Trophoblast cell (in vitro differentiated cells and primary cell): ENCODE results near the gene ERC1.

Experiments used
- DNase-seq, 2 donors: peaks; one replicate each; pipeline ENCODE4 v3.0.0-alpha.2; 2016
- H2AFZ ChIP-seq: 2 replicates; pipeline ENCODE4 v1.6.1; 2013; ENCODE audit warnings: low read length, moderate library complexity, mild to moderate bottlenecking; ENCODE audit not compliant: insufficient read depth, poor library complexity
- H2AK5ac ChIP-seq: 2 replicates; pipeline ENCODE4 v1.6.1; 2013; ENCODE audit warnings: mild to moderate bottlenecking, low read length
- H2BK120ac ChIP-seq: 2 replicates; pipeline ENCODE4 v1.6.1; 2013; ENCODE audit warnings: low read length, mild to moderate bottlenecking, moderate library complexity; ENCODE audit not compliant: insufficient read depth, poor library complexity
- H2BK12ac ChIP-seq: 2 replicates; pipeline ENCODE4 v1.6.1; 2013; ENCODE audit warnings: mild to moderate bottlenecking, low read length, moderate library complexity
- H2BK5ac ChIP-seq: 2 replicates; pipeline ENCODE4 v1.6.1; 2013; ENCODE audit warnings: low read length, low read depth, moderate library complexity, mild to moderate bottlenecking; ENCODE audit not compliant: poor library complexity
- H3K14ac ChIP-seq: 2 replicates; pipeline ENCODE4 v1.6.1; 2013; ENCODE audit warnings: mild to moderate bottlenecking, low read length
- H3K18ac ChIP-seq: 2 replicates; pipeline ENCODE4 v1.6.1; 2013; ENCODE audit warnings: mild to moderate bottlenecking, low read length
- H3K23ac ChIP-seq: 2 replicates; pipeline ENCODE4 v1.6.1; 2013; ENCODE audit warnings: low read length
- H3K27ac ChIP-seq: 2 replicates; pipeline ENCODE4 v1.5.1; 2013; ENCODE audit warnings: low read depth, mild to moderate bottlenecking, inconsistent platforms, low read length, moderate library complexity
- H3K27me3 ChIP-seq: 2 replicates; pipeline ENCODE4 v1.6.1; 2013; ENCODE audit warnings: inconsistent platforms, mild to moderate bottlenecking, low read length, moderate library complexity; ENCODE audit not compliant: insufficient read depth
- H3K36me3 ChIP-seq, 2 experiments: 1 replicate in 1 of 2; 2 replicates in 1 of 2; pipeline ENCODE4 v1.6.1; 2013; ENCODE audit warnings: low read length in 2 of 2, mild to moderate bottlenecking in 2 of 2, moderate library complexity in 1 of 2; ENCODE audit not compliant: insufficient read depth in 2 of 2, control insufficient read depth in 1 of 2
- H3K4ac ChIP-seq: 2 replicates; pipeline ENCODE4 v1.6.1; 2013; ENCODE audit warnings: low read depth, mild to moderate bottlenecking, low read length, moderate library complexity
- H3K4me1 ChIP-seq, 2 experiments: 1 replicate in 1 of 2; 2 replicates in 1 of 2; pipeline ENCODE4 v1.6.1; 2013; ENCODE audit warnings: low read length in 2 of 2, mild to moderate bottlenecking in 2 of 2, moderate library complexity in 1 of 2; ENCODE audit not compliant: insufficient read depth in 2 of 2, control insufficient read depth in 1 of 2
- H3K4me2 ChIP-seq: 2 replicates; pipeline ENCODE4 v1.6.1; 2013; ENCODE audit warnings: inconsistent platforms, mild to moderate bottlenecking, low read length, moderate library complexity
- H3K4me3 ChIP-seq: 2 replicates; pipeline ENCODE4 v1.5.1; 2013; ENCODE audit warnings: mild to moderate bottlenecking, low read depth, low read length, inconsistent platforms
- H3K79me1 ChIP-seq: one replicate; pipeline ENCODE4 v1.6.1; 2013; ENCODE audit warnings: low read length
- H3K79me2 ChIP-seq: 2 replicates; pipeline ENCODE4 v1.6.1; 2013; ENCODE audit warnings: low read length, mild to moderate bottlenecking; ENCODE audit not compliant: control insufficient read depth, insufficient read depth, poor library complexity
- H3K9ac ChIP-seq: 2 replicates; pipeline ENCODE4 v1.6.1; 2013; ENCODE audit warnings: mild to moderate bottlenecking, low read length
- H3K9me3 ChIP-seq: 2 replicates; pipeline ENCODE4 v1.6.1; 2013; ENCODE audit warnings: low read depth, mild to moderate bottlenecking, control low read depth, inconsistent platforms, low read length; ENCODE audit not compliant: insufficient read depth
- H4K12ac ChIP-seq: 2 replicates; pipeline ENCODE4 v1.6.1; 2013; ENCODE audit warnings: low read depth, mild to moderate bottlenecking, low read length, moderate library complexity
- H4K8ac ChIP-seq: 2 replicates; pipeline ENCODE4 v1.6.1; 2013; ENCODE audit warnings: low read depth, mild to moderate bottlenecking, low read length, moderate library complexity
- H4K91ac ChIP-seq: one replicate; pipeline ENCODE4 v1.6.1; 2013; ENCODE audit warnings: low read depth, mild to moderate bottlenecking, low read length, moderate library complexity
- WGBS: extraction: QIAGEN DNeasy Blood & Tissue Kit; methylation state at CpG from one replicate; pipeline ENCODE4 v1.1.7; 2013; ENCODE audit warnings: missing lambda C conversion rate; ENCODE audit not compliant: insufficient read length, insufficient coverage; ENCODE audit errors: extremely low coverage; 5-methylcytosine and 5-hydroxymethylcytosine counted together

The ERC1 gene

GRCh38 chr12:1212526-1212925 lies 221.5 kb downstream of the ERC1 start:
- no peak overlapping the region for H3K14ac ChIP-seq
- no peaks in the 10 kb centered on the region for H3K36me3 ChIP-seq
- no peak overlapping the region for H3K27ac ChIP-seq
- no CpG with 5 or more reads among the region's 8 CpGs for WGBS
- H3K79me1 ChIP-seq = no peaks in the 10 kb centered on the region
- H2AFZ ChIP-seq = no peak overlapping the region
- H3K4me3 ChIP-seq = no peak overlapping the region
- H4K8ac ChIP-seq = no peak overlapping the region
- no peak overlapping the region for H3K4ac ChIP-seq
- H3K23ac ChIP-seq = no peak overlapping the region
- H3K79me2 ChIP-seq = no peaks in the 10 kb centered on the region
- no peak overlapping the region for H3K18ac ChIP-seq
- H2BK5ac ChIP-seq = no peak overlapping the region
- no peak overlapping the region for H2AK5ac ChIP-seq
- no peak overlapping the region for H4K91ac ChIP-seq
- H3K27me3 ChIP-seq = no peaks in the 10 kb centered on the region
- H3K9me3 ChIP-seq = no peaks in the 10 kb centered on the region
- no peak overlapping the region for H3K4me2 ChIP-seq
- H3K9ac ChIP-seq = no peak overlapping the region
- H2BK120ac ChIP-seq = no peak overlapping the region
- peaks cover 0 to 3% of the 10 kb centered on the region in 2 experiments for H3K4me1 ChIP-seq
- H2BK12ac ChIP-seq = no peak overlapping the region
- no peak for DNase-seq
- H4K12ac ChIP-seq = no peak overlapping the region

DNA sequence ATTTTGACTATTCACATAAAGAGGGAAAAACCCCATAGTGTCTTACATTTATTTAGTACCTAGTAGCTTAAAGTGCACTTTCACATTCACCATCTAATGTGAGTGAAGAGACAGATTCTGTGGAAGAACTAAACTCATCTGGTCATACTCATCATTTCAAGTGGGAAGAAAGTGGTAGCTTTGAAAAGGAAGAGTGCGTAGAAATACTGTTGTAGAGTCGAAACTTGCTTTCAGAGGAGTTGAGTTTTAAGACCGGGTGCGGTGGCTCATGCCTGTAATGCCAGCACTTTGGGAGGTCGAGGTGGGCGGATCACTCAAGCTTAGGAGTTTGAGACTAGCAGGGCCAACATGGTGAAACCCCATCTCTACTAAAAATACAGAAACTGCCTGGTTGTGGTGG lies 222.2 kb downstream of the ERC1 start:
- Histone ChIP-seq H3K79me2 (no peaks in the 10 kb centered on the region), H2AK5ac (no peak overlapping the region), H3K4ac (no peak overlapping the region), H3K9me3 (no peaks in the 10 kb centered on the region), H3K36me3 (no peaks in the 10 kb centered on the region), H3K14ac (no peak overlapping the region), H4K12ac (no peak overlapping the region), H3K4me3 (no peak overlapping the region), H2BK120ac (no peak overlapping the region), H3K27me3 (no peaks in the 10 kb centered on the region), H3K79me1 (no peaks in the 10 kb centered on the region), H3K23ac (no peak overlapping the region), H3K27ac (no peak overlapping the region), H4K91ac (no peak overlapping the region), H3K9ac (no peak overlapping the region), H3K4me1 (peaks cover 0 to 5% of the 10 kb centered on the region in 2 experiments), H2BK12ac (no peak overlapping the region), H3K18ac (no peak overlapping the region), H2AFZ (no peak overlapping the region), H2BK5ac (no peak overlapping the region), H4K8ac (no peak overlapping the region), H3K4me2 (no peak overlapping the region)
- no CpG with 5 or more reads among the region's 6 CpGs for WGBS
- no peak for DNase-seq

- no CpG with 5 or more reads among the region's 7 CpGs for WGBS
- no peak overlapping the region for H4K8ac ChIP-seq
- no peak overlapping the region for H3K4me2 ChIP-seq
- H2BK120ac ChIP-seq = no peak overlapping the region
- H2BK5ac ChIP-seq = no peak overlapping the region
- no peak overlapping the region for H4K91ac ChIP-seq
- no peak overlapping the region for H2AFZ ChIP-seq
- no peak overlapping the region for H3K9ac ChIP-seq
- no peaks in the 10 kb centered on the region for H3K79me1 ChIP-seq
- H3K18ac ChIP-seq = no peak overlapping the region
- H3K79me2 ChIP-seq = no peaks in the 10 kb centered on the region
- no peak overlapping the region for H3K27ac ChIP-seq
- DNase-seq = no peak
- H3K4me1 ChIP-seq = peaks cover 0 to 5% of the 10 kb centered on the region in 2 experiments
- H3K14ac ChIP-seq = no peak overlapping the region
- H3K9me3 ChIP-seq = no peaks in the 10 kb centered on the region
- H3K4me3 ChIP-seq = no peak overlapping the region
- H3K36me3 ChIP-seq = no peaks in the 10 kb centered on the region
- H2AK5ac ChIP-seq = no peak overlapping the region
- no peak overlapping the region for H3K23ac ChIP-seq
- no peaks in the 10 kb centered on the region for H3K27me3 ChIP-seq
- H4K12ac ChIP-seq = no peak overlapping the region
- H3K4ac ChIP-seq = no peak overlapping the region
- no peak overlapping the region for H2BK12ac ChIP-seq
These were observed 222.7 kb downstream of the ERC1 start for GRCh38 chr12:1213618-1214205.

- Histone ChIP-seq H3K27ac (no peak overlapping the region), H3K79me2 (no peaks in the 10 kb centered on the region), H3K23ac (no peak overlapping the region), H3K4me1 (peaks cover 0 to 5% of the 10 kb centered on the region in 2 experiments), H4K91ac (no peak overlapping the region), H3K36me3 (no peaks in the 10 kb centered on the region), H3K9ac (no peak overlapping the region), H2BK12ac (no peak overlapping the region), H4K8ac (no peak overlapping the region), H2BK120ac (no peak overlapping the region), H3K18ac (no peak overlapping the region), H2AK5ac (no peak overlapping the region), H4K12ac (no peak overlapping the region), H3K4ac (no peak overlapping the region), H2AFZ (no peak overlapping the region), H3K4me3 (no peak overlapping the region), H3K14ac (no peak overlapping the region), H2BK5ac (no peak overlapping the region), H3K27me3 (no peaks in the 10 kb centered on the region), H3K79me1 (no peaks in the 10 kb centered on the region), H3K4me2 (no peak overlapping the region), H3K9me3 (no peaks in the 10 kb centered on the region)
- WGBS = no CpG with 5 or more reads among the region's 3 CpGs
- no peak for DNase-seq
These were observed 225.5 kb downstream of the ERC1 start for GRCh38 chr12:1216560-1216959.
